DMS114 treated with DMSO at 0.1 percent for 48 hours (cell line): ENCODE measurements around the gene POFUT2.
"Not testable (repeated sequence)": the region's sequence is repeated elsewhere in the genome, so short reads cannot be mapped to it uniquely, and the experiment has no call there.

Experiments
- DNase-seq: peaks from one replicate; lab custom pipeline; 2025; ENCODE audit not compliant: unreplicated experiment; lab: John Stamatoyannopoulos, UW

POFUT2 gene

DNA sequence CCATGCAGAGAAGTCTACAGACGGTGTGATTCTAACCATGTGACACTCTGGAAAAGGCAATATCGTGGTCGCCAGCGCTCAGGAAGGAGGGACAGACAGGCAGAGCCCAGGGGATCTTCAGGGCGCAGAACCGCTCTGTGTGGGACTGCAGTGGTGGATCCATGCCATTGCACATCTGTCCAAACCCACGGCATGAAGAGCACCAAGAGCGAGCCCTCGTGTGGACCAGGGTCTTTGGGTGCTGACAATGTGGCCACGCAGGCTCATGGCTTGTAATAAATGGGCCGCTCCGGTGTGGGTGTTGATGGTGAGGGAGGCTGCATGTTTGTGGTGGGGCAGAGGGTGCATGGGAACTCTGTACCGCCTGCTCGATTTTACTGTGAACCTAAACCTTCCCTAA is 25.3 kb upstream of the POFUT2 start:
- no peak for DNase-seq

GRCh38 chr21:45312296-45312695 is 24.6 kb upstream of the POFUT2 start:
- no peak for DNase-seq

DNA sequence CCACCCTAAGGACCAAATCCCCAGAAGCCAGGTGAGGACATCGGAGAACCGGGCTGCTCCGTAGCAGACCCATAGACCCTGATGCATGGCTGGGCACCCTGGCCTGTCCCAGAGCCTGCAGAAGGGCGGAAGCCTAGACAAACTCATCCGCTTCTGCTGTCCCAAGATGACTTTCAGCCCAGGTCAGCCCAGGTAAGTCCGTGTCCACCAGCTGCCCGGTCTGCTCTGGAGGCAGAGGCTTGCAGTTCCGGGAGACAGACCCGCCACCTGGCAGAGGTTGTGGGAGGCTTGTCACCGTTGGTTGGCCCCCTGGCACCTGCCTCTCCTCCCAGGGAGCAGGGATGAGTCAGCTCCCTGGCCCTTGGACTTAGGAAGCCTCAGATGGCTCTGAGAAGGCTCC is 22.8 kb upstream of the POFUT2 start:
- DNase-seq: no peak

- no peak for DNase-seq
Observed at GRCh38 chr21:45309987-45310381, 22.3 kb upstream of the POFUT2 start.

DNA sequence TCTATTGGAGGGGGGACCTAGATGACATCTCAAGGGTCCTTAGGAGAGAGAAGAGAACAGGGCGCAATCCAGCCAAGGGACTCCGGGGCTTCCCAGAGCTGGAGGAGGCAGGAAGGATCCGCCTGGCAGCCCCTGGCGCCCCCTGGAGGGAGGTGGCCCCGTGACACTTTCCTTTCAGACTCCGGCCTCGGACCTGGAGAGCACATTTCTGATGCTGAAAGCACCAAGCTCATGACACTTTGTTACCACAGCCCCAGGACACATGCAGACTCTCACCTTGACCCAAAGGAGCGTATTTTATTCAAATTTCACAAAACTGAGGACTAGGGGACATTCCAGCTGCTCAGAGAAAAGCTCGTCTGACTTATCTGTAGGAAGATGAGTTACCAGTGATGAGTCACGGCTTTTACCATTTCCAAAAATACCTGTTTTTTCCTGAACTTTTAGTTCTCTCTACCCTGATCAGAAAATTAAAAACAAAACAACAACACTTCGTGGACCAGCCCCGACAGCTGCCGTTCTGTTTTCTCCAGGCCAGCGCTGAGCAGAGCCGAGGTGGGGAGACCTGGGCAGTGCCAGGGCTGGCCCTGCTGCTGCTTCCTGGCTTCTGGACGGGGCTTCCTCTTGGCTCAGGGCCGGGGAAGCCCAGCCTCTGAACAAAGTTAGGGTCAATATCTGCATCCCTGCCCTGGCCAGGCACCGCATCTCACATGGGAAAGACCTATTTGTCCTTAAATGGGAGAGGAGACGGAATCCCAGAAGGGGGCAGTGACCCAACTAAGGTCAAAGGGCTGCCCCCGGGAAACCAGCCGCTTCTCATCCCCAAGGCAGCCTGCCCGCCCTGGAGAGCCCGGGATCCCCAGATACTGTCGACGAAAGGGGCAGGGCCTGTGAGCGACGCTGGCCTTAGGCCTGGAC is 21.6 kb upstream of the POFUT2 start:
- no peak for DNase-seq

GRCh38 chr21:45308194-45309068 is 20.7 kb upstream of the POFUT2 start:
- DNase-seq: no peak

DNA sequence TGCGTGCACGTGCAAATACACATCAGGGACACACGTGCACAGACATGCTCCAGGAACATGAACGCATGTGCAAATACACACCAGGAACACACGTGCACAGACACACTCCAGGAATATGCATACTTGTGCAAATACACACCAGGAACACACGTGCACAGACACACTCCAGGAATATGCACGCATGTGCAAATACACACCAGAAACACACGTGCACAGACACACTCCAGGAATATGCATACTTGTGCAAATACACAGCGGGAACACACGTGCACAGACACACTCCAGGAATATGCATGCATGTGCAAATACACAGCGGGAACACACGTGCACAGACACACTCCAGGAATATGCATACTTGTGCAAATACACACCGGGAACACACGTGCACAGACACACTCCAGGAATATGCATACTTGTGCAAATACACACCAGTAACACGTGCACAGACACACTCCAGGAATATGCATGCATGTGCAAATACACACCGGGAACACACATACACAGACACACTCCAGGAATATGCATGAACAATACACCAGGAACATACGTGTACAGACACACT is 20.0 kb upstream of the POFUT2 start:
- not testable (repeated sequence) for DNase-seq

- no peak for DNase-seq
Observed at GRCh38 chr21:45306832-45307571, 19.3 kb upstream of the POFUT2 start.

- DNase-seq: no peak
Observed at GRCh38 chr21:45306453-45306831, 18.7 kb upstream of the POFUT2 start.

DNA sequence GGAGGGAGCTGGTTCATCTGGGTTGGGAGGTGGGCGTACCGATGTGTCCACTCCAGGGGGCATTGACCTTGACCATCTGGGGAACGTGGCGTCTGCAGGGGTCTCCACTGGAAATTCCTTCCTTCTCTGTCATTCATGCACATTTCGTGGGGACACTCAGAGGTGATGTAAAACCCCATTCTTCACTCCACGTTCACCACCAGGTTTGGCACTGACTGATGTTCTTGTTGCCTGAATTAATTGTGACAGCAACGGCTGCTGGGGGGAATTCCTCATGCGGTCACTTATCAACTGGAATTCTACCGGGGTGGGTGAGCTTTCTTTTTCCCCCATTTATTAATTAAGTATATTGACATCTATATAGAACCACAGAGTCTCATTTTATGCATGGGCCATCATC is 18.1 kb upstream of the POFUT2 start:
- no peak for DNase-seq

DNA sequence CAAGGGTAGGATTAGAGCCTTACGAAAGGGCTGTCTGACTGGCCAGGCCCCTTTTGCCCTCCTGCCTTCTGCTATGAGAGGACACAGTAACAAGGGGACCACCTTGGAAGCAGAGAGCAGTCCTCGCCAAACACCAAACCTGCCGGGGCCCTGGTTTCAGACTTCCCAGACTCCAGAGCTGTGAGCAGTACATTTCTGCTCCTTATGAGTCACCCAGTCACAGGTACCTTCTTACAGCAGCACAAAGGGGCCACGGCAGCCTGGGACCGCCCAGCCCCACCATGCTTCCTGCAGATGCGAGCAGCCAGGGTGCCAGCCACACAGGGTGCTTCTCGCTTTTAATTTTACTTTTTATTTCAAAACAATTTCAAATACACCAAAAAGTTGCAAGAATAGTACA is 17.2 kb upstream of the POFUT2 start:
- DNase-seq: no peak

GRCh38 chr21:45304476-45304830 is 16.8 kb upstream of the POFUT2 start:
- DNase-seq: no peak

DNA sequence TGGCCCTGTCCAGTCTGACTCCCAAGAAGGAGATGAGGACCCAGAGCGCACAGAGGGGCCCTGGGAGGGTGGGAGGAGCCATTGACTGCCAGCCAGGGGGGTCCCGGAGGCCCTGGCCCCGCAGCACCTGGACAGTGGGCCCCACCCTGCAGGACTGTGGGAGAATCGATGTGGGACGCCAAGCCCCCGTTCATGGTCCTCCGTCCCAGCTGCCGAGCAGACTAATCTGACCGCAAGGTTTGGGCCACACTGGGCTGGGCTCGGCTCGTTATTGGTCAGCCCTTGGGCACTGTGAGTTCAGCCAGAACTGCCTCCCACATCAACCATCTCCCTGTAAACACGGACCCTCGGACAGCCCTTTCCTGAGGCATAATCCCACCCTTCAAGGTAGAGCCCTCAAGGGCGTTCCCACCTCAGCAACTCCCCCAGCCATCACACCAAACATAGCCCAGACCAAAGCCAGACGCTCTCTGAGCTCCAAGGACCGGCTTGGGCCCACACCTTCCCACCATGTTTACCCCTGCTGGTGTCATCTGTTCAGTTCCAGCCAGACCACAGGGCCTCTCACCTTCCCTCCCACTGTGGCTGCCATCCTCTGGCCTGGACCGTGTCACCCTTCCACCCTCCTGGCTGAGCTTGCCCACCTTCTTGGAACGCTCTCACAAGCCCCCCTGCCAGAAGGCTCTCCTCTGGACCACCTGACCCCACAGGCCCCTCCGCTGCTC is 16.2 kb upstream of the POFUT2 start:
- DNase-seq: no peak

GRCh38 chr21:45303091-45303615 is 15.5 kb upstream of the POFUT2 start:
- no peak for DNase-seq

GRCh38 chr21:45302082-45303061 is 14.7 kb upstream of the POFUT2 start:
- DNase-seq: no peak

DNA sequence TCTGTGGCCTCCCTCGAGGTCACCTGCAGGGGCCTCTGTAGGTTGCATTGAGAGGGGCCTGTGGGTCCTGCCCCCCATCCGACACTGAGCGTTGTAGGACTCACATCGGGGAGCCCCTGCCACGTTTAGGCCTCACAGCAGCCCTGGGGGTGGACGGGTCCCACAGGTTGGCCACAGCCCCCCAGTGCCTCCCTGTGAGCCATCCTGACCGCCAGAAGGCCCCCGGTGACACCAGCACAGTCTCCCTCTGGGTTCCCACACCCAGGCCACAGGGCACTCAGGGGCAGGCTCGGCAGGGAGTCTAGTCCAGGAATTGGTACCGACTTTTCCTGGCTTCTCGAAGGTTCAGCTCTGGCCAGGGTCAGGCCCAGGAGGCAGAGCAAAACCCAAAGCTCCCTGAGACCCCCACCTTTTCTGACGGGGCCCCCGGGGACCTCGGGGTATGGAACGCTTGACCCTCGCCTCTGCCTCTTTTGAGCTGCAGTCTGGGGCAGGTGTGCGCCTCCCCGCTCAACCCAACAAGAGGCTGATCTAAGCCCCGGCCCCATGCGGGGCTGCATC is 13.9 kb upstream of the POFUT2 start:
- no peak for DNase-seq

- no peak for DNase-seq
Observed at GRCh38 chr21:45300786-45301520, 13.3 kb upstream of the POFUT2 start.
